HUES6 (cell line): ENCODE measurements around the gene HIBADH.
"Not testable (repeated sequence)": the region's sequence is repeated elsewhere in the genome, so short reads cannot be mapped to it uniquely, and the experiment has no call there.

Source experiments
- H3K27ac ChIP-seq: 2 replicates; pipeline ENCODE4 v1.7.0; 2013; ENCODE audit warnings: low read depth, mild to moderate bottlenecking, low read length, inconsistent platforms
- H3K27me3 ChIP-seq: 2 replicates; pipeline ENCODE4 v1.6.1; 2013; ENCODE audit warnings: low read length; ENCODE audit not compliant: control insufficient read depth, insufficient read depth
- H3K36me3 ChIP-seq: 2 replicates; pipeline ENCODE4 v1.6.1; 2013; ENCODE audit warnings: low read length; ENCODE audit not compliant: control insufficient read depth, insufficient read depth
- H3K4me1 ChIP-seq: 2 replicates; pipeline ENCODE4 v1.6.1; 2013; ENCODE audit warnings: low read length; ENCODE audit not compliant: control insufficient read depth, insufficient read depth
- H3K4me3 ChIP-seq: 2 replicates; pipeline ENCODE4 v1.5.1; 2013; ENCODE audit warnings: low read depth, low read length
- H3K9ac ChIP-seq: one replicate; pipeline ENCODE4 v1.6.1; 2013; ENCODE audit warnings: mild to moderate bottlenecking, low read length
- H3K9me3 ChIP-seq: 2 replicates; pipeline ENCODE4 v1.6.1; 2013; ENCODE audit warnings: low read depth, low read length; ENCODE audit not compliant: control insufficient read depth, insufficient read depth

HIBADH gene

GRCh38 chr7:27578169-27578568, 84.5 kb downstream of the HIBADH start:
- H3K9me3 ChIP-seq, H3K4me1 ChIP-seq, H3K27ac ChIP-seq, H3K4me3 ChIP-seq, H3K9ac ChIP-seq, H3K27me3 ChIP-seq, H3K36me3 ChIP-seq: not testable (repeated sequence)

GRCh38 chr7:27576360-27576944, 86.2 kb downstream of the HIBADH start:
- H3K4me3 ChIP-seq, result no peak overlapping the region
- peaks cover 7% of the 10 kb centered on the region for H3K4me1 ChIP-seq
- H3K9me3 ChIP-seq, result no peaks in the 10 kb centered on the region

DNA sequence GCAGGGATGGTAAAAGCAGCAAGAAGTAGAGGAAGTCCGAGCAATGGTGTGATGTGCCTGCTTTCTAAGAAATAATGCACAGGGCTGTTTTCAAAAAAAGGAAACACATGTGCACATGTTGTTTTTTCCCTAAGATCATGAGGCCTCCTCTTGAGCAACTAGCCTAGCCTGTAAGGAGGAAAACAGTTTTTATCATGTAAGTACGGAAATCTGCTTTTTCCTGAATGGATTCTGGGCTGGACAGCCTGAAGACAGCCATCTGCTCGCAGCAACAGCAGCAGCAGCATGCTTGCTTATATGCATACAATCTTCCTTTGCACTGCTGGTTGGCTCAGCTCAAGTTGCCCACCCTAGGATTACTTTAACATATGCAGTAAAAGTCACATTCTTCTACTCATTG, 87.1 kb downstream of the HIBADH start:
- Histone ChIP-seq H3K36me3 (no peaks in the 10 kb centered on the region), H3K4me3 (no peak overlapping the region), H3K4me1 (peaks cover 7% of the 10 kb centered on the region), H3K9ac (no peak overlapping the region), H3K27me3 (no peaks in the 10 kb centered on the region), H3K27ac (no peak overlapping the region), H3K9me3 (no peaks in the 10 kb centered on the region)

More at GRCh38 chr7:27576360-27576944, 86.2 kb downstream of the HIBADH start:
- Histone ChIP-seq H3K36me3 (no peaks in the 10 kb centered on the region), H3K27me3 (no peaks in the 10 kb centered on the region), H3K9ac (no peak overlapping the region), H3K27ac (no peak overlapping the region)

DNA sequence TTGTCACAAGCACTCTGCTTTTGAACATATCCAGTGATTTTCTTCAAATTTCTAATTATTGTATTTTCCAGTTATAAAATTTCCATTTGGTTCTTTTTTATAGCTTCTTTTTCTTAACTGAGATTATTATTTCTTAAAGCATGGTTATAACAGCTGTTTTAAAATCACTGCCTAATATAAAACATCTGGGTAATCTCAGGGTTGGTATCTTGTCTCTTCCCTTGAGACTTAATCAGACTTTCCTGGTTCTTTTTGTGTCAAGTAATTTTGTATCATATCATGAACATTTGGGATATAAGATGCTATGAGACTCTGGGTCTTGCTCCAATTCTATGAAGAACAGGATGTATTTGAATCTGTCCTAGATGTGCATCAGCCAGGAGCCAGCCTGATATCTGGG, 93.6 kb downstream of the HIBADH start:
- no peak overlapping the region for H3K27ac ChIP-seq
- H3K27me3 ChIP-seq, result no peaks in the 10 kb centered on the region; the same call in 1 of the 2 replicates
- H3K9me3 ChIP-seq, result no peaks in the 10 kb centered on the region; the same call in 1 of the 2 replicates
- peaks cover 6% of the 10 kb centered on the region; the same call in 1 of the 2 replicates for H3K4me1 ChIP-seq
- H3K9ac ChIP-seq, result no peak overlapping the region
- H3K4me3 ChIP-seq, result no peak overlapping the region
- no peaks in the 10 kb centered on the region for H3K36me3 ChIP-seq

DNA sequence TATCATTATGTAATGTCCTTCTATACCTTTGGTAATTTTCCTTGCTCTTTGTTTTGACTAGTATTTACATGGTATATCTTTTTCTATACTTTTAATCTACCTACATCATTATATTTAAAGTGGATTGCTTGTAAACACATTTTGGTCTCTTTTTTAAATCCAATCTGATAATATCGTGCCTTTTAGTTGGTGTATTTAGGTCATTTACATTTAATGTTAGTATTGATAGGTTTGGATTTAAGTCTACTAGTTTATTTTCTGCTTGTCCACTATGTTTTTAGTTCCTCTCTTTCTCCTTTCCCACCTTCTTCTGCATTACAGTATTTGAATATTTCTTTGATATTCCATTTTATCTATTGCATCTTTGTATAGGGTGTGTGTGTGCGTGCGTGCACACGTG, 95.4 kb downstream of the HIBADH start:
- Histone ChIP-seq H3K4me1 (peaks cover 6% of the 10 kb centered on the region; the same call in 1 of the 2 replicates), H3K36me3 (no peaks in the 10 kb centered on the region), H3K4me3 (no peak overlapping the region), H3K27ac (no peak overlapping the region), H3K27me3 (no peaks in the 10 kb centered on the region; the same call in 1 of the 2 replicates), H3K9ac (no peak overlapping the region), H3K9me3 (peaks cover 8% of the 10 kb centered on the region; the same call in 1 of the 2 replicates)

DNA sequence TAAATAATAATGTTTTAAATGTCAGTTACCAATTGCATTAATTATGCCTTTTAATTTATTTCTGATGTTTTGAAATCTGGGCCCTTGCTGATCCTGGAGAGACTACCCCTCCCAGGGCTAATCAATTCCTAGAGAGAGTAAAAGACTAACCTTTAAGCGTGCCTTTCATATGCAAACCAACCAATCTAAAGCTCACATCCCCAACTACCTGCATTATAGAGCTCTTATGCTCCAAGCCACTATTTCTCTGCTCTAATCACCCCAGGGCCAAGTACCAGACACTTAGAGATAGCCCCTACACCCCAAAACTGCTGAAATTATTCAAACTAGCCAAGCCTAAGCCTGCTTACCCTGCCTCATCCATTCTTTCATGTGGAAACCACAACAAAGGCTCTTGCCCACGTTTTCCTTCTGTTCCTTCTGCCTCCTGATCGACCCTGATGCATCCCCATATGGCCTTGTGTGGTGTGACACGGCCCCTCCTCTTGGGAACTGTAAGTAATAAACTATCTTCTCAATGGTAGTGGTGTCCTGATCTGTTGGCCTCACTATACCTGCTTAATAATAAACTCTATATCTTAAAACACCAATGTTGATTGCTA, 97.7 kb downstream of the HIBADH start:
- Histone ChIP-seq H3K36me3 (no peaks in the 10 kb centered on the region), H3K9ac (no peak overlapping the region), H3K27ac (no peak overlapping the region), H3K4me3 (no peak overlapping the region), H3K9me3 (peaks cover 8% of the 10 kb centered on the region; the same call in 1 of the 2 replicates), H3K4me1 (peaks cover 6% of the 10 kb centered on the region; the same call in 1 of the 2 replicates), H3K27me3 (no peaks in the 10 kb centered on the region; the same call in 1 of the 2 replicates)

- Histone ChIP-seq H3K27ac (no peak overlapping the region), H3K9ac (no peak overlapping the region), H3K4me1 (peaks cover 6% of the 10 kb centered on the region; the same call in 1 of the 2 replicates), H3K36me3 (no peaks in the 10 kb centered on the region), H3K27me3 (no peaks in the 10 kb centered on the region; the same call in 1 of the 2 replicates), H3K4me3 (no peak overlapping the region), H3K9me3 (peaks cover 8% of the 10 kb centered on the region; the same call in 1 of the 2 replicates)
Observed at GRCh38 chr7:27560706-27561235, 101.9 kb downstream of the HIBADH start.

GRCh38 chr7:27555670-27556069, 107.0 kb downstream of the HIBADH start:
- no peaks in the 10 kb centered on the region for H3K27me3 ChIP-seq
- H3K9ac ChIP-seq, result no peak overlapping the region
- no peaks in the 10 kb centered on the region for H3K36me3 ChIP-seq

GRCh38 chr7:27554826-27555225, 107.9 kb downstream of the HIBADH start:
- Histone ChIP-seq H3K27me3 (no peaks in the 10 kb centered on the region), H3K36me3 (no peaks in the 10 kb centered on the region), H3K4me3 (no peak overlapping the region), H3K27ac (no peak overlapping the region), H3K9ac (no peak overlapping the region), H3K9me3 (no peaks in the 10 kb centered on the region), H3K4me1 (peaks cover 26% of the 10 kb centered on the region)

More at GRCh38 chr7:27555670-27556069, 107.0 kb downstream of the HIBADH start:
- H3K4me3 ChIP-seq, result no peak overlapping the region
- H3K9me3 ChIP-seq, result no peaks in the 10 kb centered on the region
- H3K27ac ChIP-seq, result no peak overlapping the region
- H3K4me1 ChIP-seq, result peaks cover 20% of the 10 kb centered on the region

GRCh38 chr7:27553273-27553672, 109.4 kb downstream of the HIBADH start:
- no peak overlapping the region for H3K27ac ChIP-seq
- H3K9ac ChIP-seq, result no peak overlapping the region
- no peaks in the 10 kb centered on the region for H3K9me3 ChIP-seq
- H3K27me3 ChIP-seq, result no peaks in the 10 kb centered on the region
- H3K36me3 ChIP-seq, result no peaks in the 10 kb centered on the region
- H3K4me3 ChIP-seq, result no peak overlapping the region
- H3K4me1 ChIP-seq, result peaks cover 33% of the 10 kb centered on the region

DNA sequence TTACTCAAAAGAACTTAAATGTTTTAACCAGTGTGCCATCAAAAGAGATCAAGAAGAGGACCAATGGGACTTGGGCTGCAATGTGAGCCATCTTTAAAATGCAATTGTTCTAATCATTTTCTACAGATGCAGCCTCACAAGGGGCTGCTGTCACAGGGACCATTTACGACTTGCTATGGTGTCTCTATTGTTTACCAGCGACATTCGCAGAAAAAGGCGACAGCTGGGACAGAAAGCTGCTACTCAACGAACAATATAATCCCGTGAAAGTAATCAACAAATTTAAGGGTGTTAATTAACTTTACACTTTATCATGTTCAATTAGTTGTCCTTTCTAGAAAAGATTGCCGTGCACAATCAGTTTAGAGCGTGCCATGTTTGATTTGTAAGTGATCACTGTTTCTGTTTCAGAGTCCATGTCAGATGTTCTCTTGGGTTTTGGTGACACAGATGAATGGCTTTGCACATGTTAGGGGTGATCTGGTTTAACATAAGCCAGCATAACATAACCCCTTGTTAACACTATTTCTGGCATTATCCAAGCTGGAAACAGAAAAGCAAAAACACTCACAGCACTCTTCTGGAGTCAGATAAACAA, 110.8 kb downstream of the HIBADH start:
- Histone ChIP-seq H3K9ac (no peak overlapping the region), H3K27ac (no peak overlapping the region), H3K4me1 (peaks cover 44% of the 10 kb centered on the region), H3K9me3 (no peaks in the 10 kb centered on the region), H3K27me3 (no peaks in the 10 kb centered on the region), H3K36me3 (no peaks in the 10 kb centered on the region), H3K4me3 (no peak overlapping the region)
